Amniotic stem cell (primary cell): ENCODE results near the gene DNAJB14.
A peak's percentile ranks its signal among the peaks of the same experiment; 100 is the strongest.

Source experiments
- DNase-seq: peaks from one replicate; lab custom pipeline; 2025; lab: John Stamatoyannopoulos, UW

DNAJB14 gene

DNA sequence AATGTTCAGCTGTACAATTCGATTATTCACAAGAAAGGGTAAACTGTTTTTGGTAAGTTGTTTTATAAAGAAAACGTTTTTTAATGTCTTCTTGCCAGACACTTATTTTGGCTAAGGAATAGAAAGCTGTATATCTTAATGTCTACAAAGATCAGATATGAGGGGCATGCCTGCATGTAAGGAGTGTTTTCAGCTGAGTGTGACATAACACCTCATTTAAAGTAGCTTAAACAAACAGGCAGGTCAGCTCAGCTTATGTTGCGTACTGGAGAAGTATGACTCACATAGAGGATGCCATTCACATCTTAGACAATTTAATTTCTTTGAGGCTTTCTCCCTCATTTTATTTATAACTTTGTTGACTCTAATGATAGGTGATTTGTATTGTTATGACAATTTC is 82.6 kb downstream of the DNAJB14 start:
- DNase-seq = no peak

DNA sequence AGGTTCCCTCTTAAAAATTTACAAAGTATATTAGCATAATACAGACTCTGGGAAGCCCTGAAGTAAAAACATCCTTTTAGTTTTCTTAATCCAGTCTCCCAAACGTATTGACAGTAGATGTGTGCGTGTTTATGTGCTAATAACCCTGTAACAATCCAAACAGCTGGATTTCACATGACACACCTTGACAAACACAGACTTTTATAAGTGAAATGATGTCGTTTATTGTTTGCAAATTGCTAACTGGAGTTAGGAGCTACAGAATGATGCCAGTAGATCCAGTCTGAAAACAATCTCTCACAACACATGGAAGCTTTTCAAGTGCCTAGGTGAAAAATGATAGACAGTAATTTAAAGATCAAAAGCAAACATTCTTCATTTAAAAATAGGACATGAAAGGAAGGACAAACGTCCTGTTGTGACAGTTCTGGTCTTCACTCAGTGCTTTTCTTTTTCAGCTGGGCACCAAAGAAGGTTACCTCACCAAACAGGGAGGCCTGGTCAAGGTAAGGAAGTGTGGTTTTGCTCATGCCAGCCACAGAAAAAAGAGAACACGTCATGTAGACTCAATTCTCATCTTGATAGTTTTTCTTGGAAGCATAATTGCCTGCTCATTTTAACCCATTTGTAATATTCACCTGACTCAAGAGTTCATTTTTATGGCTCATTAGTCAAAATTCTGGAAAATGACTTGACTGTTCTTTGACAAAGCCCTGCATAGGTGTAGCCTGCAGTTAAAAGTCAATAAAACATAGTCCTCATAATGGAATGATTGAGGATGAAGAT is 85.1 kb downstream of the DNAJB14 start:
- no peak for DNase-seq

DNA sequence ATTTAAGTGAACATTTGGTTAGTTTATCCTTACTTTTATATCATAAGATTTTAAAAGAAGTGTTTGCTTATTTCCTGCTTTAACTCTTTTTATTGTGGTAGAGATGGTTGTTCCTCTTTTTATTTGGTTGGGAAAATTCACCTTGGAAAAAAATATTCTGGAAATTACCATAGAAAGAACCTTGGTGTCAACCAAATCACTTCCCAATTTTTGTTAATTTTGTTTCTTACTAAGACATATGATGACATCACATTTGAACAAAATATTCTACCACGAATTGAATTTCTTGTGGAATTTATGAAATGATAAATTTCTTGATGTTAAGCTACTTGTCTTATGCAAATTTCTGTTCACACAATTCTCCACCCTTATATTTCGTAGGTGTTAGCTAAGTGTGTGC is 85.9 kb downstream of the DNAJB14 start:
- no peak for DNase-seq

DNA sequence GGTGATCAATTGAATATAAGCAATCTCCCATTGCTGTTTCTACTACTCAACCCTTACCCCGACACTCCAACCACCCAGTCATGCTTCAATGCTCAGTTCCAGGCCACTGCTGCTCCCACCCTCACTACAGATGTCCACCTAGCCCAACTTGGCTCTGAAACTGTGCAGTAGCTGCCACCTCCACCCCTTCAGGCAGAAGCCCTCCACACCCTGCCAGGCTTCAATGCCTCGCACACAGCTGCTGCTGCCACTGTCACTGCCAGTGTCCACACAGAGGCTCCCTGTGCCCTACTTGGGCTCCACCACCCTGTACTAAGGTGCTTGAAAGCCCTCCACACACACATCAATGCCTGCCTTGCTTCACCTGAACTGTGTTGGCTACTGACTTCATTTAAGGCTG is 86.8 kb downstream of the DNAJB14 start:
- no peak for DNase-seq

- DNase-seq = no peak
Measured at GRCh38 chr4:99857307-99857706, 89.1 kb downstream of the DNAJB14 start.

GRCh38 chr4:99856166-99856565 is 90.3 kb downstream of the DNAJB14 start:
- DNase-seq = peak; percentile 0

GRCh38 chr4:99855678-99856077 is 90.7 kb downstream of the DNAJB14 start:
- DNase-seq = no peak

- DNase-seq = no peak
Measured at GRCh38 chr4:99853999-99854398, 92.4 kb downstream of the DNAJB14 start.

DNA sequence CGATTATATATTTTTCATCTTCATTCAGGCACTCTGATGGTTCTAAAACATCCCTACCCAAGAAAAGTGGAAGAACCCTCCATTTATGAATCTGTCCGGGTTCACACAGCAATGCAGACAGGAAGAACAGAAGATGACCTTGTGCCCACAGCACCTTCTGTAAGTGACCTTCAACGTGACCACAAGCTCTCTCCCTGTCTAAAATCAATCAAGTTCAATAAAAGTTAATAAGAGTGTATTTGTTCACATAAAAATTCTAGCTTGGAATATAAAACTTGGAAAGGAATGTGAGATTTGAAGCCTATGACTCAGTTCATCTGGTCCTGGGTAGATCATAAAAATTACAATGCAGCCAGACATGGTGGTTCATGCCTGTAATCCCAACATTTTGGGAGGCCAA is 93.2 kb downstream of the DNAJB14 start:
- DNase-seq = no peak

GRCh38 chr4:99852199-99852749 is 94.1 kb downstream of the DNAJB14 start:
- no peak for DNase-seq

GRCh38 chr4:99848591-99849001 is 97.8 kb downstream of the DNAJB14 start:
- DNase-seq = no peak

- no peak for DNase-seq
Measured at GRCh38 chr4:99847362-99847976, 98.9 kb downstream of the DNAJB14 start.

- DNase-seq = no peak
Measured at GRCh38 chr4:99846891-99847290, 99.5 kb downstream of the DNAJB14 start.
